ENCODE data around the gene PRM2.

GRCh38 chr16:11295672-11296071, 19.4 kb upstream of the PRM2 start:
- TF ChIP-seq POLR2A (IDR thresholded peaks at IDR 0.05) (no peak), POLR2AphosphoS5 (IDR thresholded peaks at IDR 0.05) (no peak), CTCF (IDR thresholded peaks at IDR 0.05) (no peak)

All from prostate gland (tissue), 2 donors.